ENCODE measurements around the gene SH2D5.

Gene SH2D5

DNA sequence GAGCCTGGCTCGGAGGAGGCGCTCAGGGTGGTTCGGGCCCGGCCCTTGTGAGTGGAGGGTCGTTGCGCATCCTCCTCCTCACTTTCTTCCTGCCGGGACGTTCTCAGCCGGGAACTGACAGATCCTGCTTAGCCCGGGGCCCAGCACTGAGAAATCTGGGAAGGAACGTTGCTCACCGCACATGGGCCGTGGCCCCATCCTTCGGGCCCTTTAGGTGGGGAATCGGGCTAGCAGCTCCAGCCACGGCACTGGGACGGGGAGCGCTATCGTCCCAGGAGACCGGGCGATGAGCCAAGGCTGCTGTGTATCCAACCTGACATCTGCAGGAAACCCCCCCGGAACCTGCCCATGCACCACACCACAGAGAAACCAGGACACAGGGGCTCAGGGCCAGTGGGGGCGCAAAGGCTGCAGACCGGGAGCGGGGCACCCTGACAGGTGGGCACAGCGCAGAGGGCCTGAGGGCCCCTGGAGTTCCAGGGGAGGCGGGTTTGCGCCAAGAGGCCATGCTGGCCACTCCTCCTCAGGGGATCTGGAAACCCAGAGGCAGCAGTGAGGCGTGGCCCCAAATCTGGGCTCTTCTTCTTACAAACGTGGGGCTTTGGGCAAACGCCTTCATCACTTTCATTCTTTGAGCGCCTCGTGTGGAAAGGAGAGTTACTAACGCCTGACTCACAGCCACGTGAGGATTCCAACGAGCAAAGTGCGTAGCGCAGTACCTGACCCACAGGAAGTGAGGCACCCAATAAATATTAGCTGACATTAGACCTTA is at the start of gene SH2D5:
Gene SH2D5 (minus strand): TSS at position 116 of the 772 bp plus-strand sequence. CDS start 4,659 bp downstream, outside the sequence.
- peak; percentile 9 for FAIRE-seq

DNA sequence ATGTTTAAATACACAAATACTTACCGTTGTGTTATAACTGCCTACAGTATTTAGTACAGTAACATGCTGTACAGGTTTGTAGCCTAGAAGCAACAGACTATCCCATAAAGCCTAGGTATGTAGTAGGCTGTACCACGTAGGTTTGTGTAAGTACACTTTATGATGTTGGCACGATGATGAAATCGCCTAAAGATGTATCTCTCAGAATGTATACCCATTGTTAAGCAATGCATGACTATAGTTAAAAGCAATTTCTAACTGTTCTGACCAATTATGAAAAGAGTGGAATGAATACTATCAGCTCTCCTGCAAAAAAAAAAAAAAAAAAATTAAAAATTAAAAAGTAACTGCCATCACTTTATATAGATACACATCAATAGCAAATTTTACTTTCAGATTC is 43.2 kb upstream of the SH2D5 start:
- FAIRE-seq, result no peak

DNA sequence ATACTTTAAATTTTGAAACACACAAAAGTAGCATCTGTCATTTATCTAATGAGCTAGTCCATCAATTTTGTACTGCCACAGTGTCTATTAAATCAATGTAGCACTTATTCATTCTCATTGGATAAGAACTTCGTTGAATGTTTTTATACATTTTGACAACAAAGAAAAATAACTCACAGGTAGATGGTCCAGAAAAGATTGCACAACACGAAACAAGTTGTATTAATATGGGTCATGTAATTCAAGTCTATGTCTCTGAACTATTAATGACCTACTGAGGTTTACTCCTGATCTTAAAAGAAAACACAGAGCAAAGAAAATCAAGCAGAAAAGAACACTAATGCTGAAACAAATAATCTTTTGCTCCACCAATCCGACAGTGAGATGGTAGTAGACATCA is 39.3 kb upstream of the SH2D5 start:
- FAIRE-seq, result no peak

DNA sequence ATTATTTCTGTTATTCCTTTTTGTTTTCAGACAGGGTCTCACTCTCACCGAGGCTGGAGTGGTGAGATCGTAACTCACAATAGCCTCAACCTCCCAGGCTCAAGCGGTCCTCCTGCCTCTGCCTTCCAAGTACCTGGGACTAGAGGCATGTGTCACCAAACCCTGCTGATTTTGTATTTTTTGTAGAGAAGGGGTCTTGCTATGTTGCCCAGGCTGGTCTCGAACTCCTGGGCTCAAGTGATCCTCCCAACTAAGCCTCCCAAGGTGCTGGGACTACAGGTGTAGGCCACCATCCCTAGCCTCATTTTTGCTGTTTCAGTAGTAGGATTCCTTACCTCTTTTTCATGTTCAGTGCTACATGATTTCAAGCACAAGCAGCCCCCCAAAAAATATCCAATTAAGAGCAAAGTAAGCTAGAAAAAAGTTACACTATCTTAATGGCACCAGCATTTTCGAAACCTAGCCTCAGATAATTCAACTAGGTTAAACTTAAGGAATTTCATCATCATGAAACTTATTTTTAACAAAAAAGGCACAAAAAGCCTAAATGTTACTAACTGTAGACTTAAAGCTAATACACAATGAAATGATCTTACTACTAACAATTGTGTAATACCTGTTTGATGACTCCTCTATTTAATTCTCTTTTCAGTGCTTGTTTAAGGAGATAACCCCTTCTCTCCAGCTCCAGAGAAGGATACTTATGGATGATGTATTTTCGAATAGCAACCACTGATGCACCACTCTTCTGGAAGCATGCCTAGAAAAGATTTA is 38.0 kb upstream of the SH2D5 start:
- FAIRE-seq, result no peak

DNA sequence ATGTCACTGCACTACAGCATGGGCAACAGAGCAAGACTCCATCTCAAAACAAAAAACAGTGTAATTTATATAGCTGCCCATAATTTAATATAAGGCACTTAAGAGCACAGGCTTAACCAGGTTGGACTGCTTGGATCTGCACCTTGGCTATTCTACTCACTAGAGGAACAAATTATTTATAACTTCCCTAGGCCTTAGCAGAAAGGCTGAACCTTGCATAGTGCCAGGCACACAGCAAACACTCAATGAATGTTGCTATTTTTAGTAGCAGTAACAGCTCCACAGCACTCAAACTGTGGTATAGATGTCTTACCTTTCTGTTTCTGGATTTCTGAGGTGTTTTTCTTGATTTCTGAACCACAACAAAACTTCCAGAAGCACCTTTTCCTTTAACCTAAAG is 34.8 kb upstream of the SH2D5 start:
- no peak for FAIRE-seq

DNA sequence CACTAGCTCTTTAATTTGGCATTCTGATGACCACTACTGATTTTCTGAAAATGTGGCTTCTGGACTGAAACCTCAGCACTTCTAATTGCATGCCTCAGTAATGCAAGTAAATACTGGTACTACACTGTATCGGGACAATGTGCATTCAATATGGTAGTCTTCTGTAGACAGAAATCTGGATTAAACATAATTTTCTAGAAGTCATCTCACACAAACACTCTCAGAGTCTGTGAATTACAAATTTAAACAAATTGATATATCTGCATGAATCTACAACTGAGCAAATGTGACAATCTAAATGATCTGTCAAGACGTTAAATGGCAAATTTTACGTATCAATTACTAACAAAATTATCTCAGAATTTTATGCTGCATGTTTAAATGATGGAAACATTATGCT is 30.9 kb upstream of the SH2D5 start:
- FAIRE-seq, result no peak

DNA sequence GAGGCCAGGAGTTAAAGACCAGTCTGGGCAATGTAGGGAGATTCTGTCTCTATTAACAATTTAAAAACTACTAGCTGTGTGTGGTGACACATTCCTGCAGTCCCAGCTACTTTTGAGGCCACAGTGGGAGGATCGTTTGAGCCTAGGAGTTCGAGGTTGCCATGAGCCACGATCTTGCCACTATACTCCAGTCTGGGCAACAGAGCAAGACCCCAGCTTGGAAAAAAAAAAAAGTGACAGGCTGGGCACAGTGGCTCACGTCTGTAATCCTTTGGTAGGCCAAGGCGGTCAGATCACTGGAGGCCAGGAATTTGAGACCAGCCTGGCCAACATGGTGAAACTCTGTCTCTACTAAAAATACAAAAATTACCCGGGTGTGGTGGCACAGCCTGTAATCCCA is 27.8 kb upstream of the SH2D5 start:
- no peak for FAIRE-seq

DNA sequence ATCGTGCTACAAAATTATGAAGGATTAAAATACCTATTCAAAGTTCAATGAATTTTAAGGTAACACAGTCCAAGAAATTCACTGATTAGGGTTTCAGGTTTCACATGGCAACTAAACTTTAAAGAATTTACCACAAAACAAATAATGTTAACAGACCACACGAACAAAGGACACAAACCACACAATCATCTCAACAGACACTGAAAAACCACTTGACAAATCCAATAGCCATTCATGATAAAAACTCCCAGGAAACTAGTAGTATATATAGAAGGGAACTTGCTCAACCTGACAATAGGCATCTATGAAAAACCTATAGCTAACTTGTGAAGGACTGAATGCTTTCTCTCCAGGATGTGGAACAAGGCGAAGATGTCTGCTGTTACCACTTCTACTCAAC is 21.1 kb upstream of the SH2D5 start:
- FAIRE-seq, result no peak

DNA sequence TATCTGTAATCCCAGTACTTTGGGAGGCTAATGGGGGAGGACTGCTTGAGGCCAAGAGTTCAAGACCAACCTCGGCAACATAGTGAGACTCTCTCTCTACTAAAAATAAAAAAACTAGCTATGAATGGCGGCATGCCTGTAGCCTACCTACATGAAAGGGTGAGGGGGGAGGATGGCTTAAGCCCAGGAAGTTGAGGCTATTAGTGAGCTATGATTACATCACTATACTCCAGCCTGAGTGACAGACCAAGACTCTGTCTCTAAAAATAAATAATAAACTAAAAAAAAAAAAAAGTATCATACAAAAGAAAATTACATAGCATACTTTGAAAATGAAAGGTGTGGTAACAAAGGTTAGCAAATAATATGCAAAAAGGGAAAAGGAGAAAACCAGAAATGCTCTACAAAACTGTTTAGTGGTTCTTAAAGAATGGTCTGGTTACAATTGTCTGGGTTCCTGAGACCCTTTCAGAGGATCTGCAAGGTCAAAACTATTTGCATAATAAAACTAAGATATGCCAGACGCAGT is 19.0 kb upstream of the SH2D5 start:
- no peak for FAIRE-seq

DNA sequence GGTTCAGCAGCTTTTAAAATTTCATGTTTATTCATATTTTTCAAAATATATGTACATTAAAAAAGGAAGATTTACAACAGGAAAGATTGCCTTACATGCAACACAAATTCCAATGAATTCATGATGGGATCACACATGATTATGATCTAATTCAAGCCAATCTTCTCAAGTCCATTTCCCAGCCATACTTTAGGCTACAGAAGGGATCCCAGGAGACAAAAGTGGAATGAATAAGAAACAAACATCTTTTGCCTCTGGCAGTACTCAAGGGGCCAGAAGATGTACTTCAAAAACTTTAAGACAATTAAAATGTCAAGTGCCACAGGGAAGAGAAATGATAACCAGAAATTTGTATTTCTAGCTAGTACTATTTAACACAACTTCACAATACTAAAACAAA is 10.2 kb upstream of the SH2D5 start:
- FAIRE-seq, result no peak

DNA sequence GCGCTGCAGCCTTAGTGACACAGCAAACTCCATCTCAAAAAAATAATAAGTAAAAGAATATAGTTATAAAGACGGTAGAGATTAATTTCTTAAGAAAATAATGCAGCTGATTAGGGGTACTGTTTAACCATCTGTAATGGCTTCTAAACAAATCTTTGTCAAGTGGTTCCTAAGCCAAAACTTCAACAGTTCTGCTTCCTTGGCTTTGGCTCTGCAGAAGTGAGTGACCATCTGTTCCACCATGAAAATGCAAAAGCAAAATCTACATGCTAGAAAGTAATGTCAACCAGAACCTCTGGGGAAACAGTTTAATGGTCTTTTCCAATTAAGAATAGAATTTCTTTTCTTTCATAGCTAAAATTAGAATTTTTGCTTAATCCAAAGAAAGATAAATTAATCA is 8.3 kb upstream of the SH2D5 start:
- FAIRE-seq, result no peak

DNA sequence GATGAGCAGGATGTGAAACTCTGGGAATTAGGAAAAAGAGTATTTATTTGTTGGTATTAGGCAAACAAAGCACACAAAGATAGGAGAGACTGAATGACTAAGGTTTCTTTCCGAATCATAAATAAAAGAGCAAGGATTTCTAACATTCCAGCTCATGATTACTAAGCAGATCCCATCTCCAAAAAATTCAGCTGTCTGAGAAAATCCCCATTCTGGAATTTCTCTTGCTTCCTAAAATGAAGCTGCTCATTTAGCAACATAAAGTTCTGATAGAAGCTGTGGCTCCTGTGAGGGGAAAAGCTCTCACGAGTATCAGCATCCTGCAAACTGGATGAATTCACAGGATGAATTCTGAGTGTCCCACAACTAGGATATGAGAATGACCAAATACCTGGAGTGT is 6.7 kb upstream of the SH2D5 start:
- no peak for FAIRE-seq

DNA sequence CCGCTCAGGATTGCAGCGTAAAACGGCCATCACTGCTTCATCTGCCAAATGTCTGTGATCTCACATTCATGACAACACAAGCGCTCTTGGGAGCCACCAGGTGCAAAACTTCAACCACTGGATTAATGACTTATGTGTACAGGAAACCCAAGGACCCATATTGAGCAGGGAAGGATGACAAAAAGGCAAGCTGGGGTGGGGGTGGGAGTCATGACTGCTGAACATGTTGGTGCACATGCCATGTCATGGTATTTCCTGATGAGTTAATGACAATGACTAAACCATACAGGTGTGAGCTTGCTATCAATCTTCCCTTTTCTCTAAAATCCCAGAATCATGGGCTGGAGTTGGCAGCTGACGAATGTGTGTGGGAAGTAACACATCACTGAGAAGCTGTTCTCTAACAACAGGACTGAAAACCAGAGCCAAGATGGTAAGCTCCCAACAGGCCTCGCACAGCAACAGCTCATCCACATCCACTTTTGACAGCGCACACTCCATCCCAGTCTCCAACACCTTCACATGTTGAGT is 3.1 kb upstream of the SH2D5 start:
- FAIRE-seq, result no peak

DNA sequence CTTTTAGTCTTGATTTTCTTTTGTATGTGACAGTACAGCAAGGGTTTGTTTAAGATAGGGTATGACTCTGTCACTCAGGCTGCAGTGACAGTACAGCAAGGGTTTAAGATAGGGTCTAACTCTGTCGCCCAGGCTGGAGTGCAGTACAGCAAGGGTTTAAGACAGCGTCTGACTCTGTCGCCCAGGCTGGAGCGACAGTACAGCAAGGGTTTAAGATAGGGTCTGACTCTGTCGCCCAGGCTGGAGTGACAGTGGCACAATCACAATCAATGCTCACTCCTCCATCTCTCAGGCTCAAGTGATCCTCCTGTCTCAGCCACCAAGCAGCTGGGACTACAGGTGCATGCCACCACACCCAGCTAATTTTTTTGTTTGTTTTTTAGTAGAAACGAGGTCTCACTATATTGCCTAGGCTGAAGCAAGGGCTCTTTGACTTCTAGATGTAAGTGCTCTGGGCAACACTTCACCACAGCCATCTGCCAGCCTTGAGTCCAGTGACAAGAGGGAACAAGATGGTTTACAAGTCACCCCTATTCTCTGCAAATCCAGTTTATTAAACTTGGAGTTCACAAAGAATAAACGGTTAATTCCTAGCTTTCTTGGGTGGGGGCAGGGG is 965 bp upstream of the SH2D5 start:
- FAIRE-seq, result no peak

DNA sequence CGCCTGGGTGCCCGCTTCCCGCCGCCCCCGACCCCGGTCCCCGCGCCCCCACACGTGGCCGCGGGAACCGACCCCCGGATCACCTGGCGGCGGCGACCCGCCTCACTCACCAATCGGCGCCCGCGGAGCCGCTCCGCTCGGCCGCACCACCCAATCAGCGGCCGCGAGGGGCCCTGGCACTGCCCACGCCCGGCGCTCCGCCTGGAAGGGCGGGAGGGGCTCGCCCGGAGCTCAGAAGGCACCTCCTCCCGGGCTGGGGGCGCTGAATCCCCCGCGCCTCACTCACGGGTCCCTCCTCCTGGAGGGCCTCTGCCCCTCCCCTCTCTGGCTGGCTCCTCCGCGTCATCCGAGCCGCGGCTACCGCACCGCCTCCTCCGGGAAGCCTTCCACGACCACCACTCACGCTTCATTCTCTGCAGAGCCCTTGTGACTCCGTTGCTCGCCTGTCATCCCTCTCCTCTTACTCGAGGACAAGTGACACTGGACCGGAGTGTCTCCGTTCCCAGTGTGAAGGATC is 374 bp downstream of the SH2D5 start:
- FAIRE-seq, result no peak

DNA sequence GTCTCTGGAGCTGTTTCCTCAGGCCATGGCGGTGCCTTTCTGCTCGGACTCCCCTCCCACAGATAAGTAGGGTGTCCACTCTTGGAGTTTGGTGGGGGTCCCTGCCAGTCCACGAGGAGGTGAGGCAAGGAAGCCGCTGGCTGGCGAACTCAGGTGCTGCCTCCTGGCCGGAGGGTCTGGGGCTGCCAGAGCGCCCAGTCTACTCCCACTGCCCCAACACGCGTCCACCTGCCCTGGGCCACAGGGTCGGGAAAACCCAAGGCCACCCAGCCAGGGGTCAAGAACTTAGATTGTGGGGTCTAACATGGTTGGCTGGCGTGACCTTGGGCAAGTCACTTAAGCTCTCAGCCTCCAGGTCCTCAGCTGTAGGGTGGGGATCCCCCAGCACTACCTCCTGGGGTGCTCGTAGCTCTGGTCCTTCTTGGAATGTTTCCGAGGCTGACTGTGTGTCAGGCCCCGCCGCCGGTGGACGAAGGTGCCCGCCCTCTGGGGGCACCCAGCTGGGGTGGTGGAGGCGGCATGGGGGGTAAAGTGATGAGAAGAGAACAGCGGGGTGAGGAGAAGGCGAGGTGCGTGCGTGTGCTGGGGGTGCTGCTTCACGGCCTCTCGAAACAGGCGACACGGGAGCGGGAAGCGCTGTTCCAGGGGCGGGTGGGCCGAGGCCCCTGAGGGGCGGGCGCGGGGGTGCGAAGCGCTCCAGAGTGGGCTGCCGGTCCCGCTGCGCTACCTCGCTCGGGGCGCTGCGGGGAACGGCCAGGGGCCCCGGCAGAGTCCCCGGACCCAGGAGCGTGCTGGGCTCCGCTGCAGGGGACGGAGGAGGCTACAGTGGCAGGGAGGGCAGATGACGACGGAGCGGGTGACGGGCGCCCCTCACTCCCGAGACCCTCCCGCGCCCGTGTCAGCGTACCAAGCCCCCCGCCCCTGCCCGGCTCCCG is 1.2 kb downstream of the SH2D5 start:
- FAIRE-seq, result no peak

DNA sequence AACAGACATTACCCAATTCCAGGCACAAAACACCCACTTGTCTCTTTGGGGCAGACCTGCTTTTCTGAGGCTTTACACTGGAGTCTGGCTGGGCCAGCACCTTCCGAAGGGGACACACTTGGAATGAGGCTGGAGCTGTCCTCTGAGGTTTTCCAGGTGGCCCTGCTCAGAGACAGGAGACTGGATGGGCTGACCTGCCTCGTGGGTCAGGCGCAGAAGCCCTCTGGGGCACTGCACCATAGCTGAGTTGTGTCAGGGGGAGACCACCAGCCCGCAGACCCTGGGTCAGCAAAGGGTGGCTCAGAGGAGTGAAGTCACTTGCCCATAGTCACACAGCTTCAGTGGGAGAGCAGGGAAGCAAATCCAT is 1.8 kb downstream of the SH2D5 start:
- no peak for FAIRE-seq

DNA sequence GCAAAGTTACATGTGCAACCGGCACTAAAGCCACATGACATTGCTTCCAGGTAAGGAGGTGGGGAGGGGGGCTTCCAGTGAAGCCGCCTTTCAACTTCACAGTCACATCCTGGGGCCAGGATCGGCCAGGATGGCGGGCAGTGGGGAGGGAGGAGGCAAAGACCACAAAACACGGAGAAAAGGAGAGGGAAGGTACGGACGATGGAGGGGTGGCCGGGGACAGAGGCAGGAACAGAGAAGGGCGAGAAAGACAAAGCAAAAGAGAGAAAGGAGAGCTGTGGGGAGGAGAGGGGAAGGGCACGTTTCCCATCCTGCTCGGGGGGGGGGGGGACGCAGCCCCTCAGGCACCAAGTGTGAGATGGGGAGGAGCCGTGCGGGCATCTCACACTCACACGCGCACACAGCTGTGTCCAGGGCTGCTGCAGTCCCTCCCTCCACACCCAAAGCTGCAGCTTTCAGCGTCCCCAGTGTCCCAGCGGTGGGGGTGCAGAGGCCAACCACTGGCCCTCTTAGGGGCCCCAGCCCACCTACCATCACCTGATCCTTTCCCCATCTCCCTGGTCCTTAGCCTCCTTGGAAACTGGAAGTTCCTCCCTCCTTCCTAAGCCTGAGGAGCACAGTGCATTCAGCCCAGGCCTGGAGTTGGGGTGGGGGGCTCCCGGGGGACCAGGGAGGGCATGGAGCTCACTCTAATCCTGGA is 2.4 kb downstream of the SH2D5 start:
- FAIRE-seq, result no peak

DNA sequence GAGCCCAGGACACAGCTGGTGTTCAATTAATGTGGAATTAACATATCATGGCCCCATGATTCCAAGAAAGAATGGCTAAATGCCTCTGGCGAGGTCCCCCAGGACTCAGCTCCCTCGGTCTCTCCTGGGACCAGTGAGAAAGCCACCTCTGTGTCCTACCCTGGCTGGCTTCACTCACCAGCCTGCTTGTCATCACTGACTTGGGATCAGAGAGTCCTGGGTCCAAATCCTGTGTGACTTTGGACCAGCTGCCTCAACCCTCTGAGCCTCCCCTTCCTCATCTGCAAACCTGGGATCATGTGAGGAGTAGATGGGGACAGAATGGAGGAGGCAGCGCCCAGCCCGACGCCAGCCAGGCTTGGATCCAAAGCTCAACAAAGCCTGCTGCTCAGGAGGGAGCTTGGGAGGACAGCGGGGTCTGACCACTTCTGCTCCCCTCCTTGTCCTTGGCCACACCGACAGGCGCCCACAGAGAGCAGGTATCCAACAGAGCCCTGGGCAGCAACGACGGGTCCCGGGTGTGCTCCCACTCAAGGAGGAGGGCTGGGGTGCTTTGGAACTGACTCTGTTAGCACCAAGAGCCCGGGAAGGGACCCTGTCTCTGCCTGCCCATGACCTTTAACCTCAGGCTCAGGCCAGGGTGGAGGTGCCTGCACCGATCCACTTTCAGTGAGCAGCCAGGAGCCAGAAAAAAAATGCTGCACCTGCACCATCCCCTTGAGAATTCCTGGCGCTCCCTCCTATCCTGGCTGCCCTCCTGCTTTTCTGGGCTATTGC is 3.2 kb downstream of the SH2D5 start:
- no peak for FAIRE-seq

DNA sequence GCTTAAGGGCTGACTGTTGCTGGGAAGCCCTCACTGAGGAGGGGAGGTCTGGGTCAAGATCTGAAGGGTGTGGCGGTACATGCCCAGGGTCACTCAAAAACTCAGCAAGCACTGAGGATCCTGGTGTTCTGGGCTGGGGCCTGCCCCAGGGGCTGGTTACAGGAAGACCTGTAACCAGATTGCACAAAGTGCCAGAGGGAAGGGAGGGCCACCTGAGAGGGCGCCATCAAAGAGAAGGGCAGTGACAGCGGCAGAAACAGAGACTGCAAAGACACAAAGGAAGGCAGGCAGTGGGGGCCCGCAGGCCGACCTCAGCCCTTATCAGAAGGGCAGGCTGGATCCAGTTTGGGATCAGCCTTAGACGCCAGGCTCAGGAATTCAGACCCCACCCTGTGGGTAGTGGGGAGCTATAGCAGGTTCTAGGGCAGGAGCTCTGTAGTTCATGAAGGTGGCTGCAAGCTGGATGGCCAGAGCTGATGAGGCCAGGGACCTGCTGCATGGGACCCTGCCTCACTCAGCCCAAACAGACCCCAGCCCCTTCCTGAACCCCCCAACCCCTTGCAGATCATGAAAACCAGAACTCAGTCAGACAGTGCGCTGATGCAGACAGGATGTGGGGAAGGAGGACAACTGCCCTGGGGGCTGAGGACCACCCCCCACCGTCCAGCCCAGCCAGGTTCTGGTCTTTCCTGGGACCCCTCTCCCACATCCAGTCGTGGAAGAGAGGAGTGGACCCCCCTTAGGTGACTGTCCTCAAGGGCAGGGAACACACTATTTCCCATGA is 3.9 kb downstream of the SH2D5 start:
- no peak for FAIRE-seq

Measured in islet of Langerhans (tissue), 1 donor.